H7 (cell line): ENCODE data around the gene MYH11. TPM values are rescaled to one million over a fixed set of nuclear protein-coding genes. Genes with fewer than 3 reads are reported as not detected.
"Not testable (repeated sequence)": the region's sequence is repeated elsewhere in the genome, so short reads cannot be mapped to it uniquely, and the experiment has no call there.

ENCODE experiments used
- DNase-seq: peaks from one replicate; pipeline ENCODE4 v3.0.0; 2012
- H3K27me3 ChIP-seq: 2 replicates; pipeline ENCODE4 v1.6.0; 2011; ENCODE audit warnings: mild to moderate bottlenecking, low read length; ENCODE audit not compliant: control insufficient read depth, insufficient read depth
- H3K36me3 ChIP-seq: replicated peaks from 2 replicates; pipeline ENCODE4 v1.5.1; 2011; ENCODE audit warnings: low read length; ENCODE audit not compliant: control insufficient read depth, insufficient read depth
- H3K4me3 ChIP-seq: 2 replicates; pipeline ENCODE4 v1.5.1; 2011; ENCODE audit warnings: low read depth, mild to moderate bottlenecking, control low read depth, low read length, moderate library complexity; ENCODE audit not compliant: insufficient read depth
- total RNA-seq: library from RNA; depleted of rRNA; stranded (reverse); fragments of >200 nt; shearing (Covaris generic); gene quantifications from 2 replicates; pipeline ENCODE4 v1.2.3, GENCODE V29; 2014

Gene MYH11
- total RNA-seq, 1 experiment from 2014 or later = not detected

GRCh38 chr16:15839204-15839603 is 17.6 kb downstream of the MYH11 start:
- DNase-seq, H3K36me3 ChIP-seq, H3K4me3 ChIP-seq, H3K27me3 ChIP-seq: not testable (repeated sequence)

GRCh38 chr16:15837761-15838160 is 19.1 kb downstream of the MYH11 start:
- H3K27me3 ChIP-seq = no peaks in the 10 kb centered on the region; the same call in 1 of the 2 replicates
- H3K36me3 ChIP-seq = no peaks in the 10 kb centered on the region
- no peak overlapping the region for H3K4me3 ChIP-seq
- no peak for DNase-seq

- no peaks in the 10 kb centered on the region; the same call in 1 of the 2 replicates for H3K27me3 ChIP-seq
- H3K4me3 ChIP-seq = no peak overlapping the region
- no peaks in the 10 kb centered on the region for H3K36me3 ChIP-seq
Measured at GRCh38 chr16:15836965-15837611, 19.7 kb downstream of the MYH11 start.

GRCh38 chr16:15836074-15836473 is 20.8 kb downstream of the MYH11 start:
- Histone ChIP-seq H3K4me3 (no peak overlapping the region), H3K27me3 (no peaks in the 10 kb centered on the region; the same call in 1 of the 2 replicates), H3K36me3 (no peaks in the 10 kb centered on the region)
- no peak for DNase-seq

More at GRCh38 chr16:15836965-15837611, 19.7 kb downstream of the MYH11 start:
- DNase-seq = no peak

- no peak overlapping the region for H3K4me3 ChIP-seq
- H3K36me3 ChIP-seq = no peaks in the 10 kb centered on the region
- no peak for DNase-seq
- no peaks in the 10 kb centered on the region; the same call in 1 of the 2 replicates for H3K27me3 ChIP-seq
Measured at GRCh38 chr16:15835136-15835878, 21.5 kb downstream of the MYH11 start.

- DNase-seq = no peak
- Histone ChIP-seq H3K4me3 (no peak overlapping the region), H3K27me3 (no peaks in the 10 kb centered on the region; the same call in 1 of the 2 replicates), H3K36me3 (no peaks in the 10 kb centered on the region)
Measured at GRCh38 chr16:15834502-15834901, 22.3 kb downstream of the MYH11 start.

- no peak for DNase-seq
- Histone ChIP-seq H3K4me3 (no peak overlapping the region), H3K27me3 (no peaks in the 10 kb centered on the region; the same call in 1 of the 2 replicates), H3K36me3 (no peaks in the 10 kb centered on the region)
Measured at GRCh38 chr16:15833541-15833940, 23.3 kb downstream of the MYH11 start.

- no peak for DNase-seq
- Histone ChIP-seq H3K36me3 (no peaks in the 10 kb centered on the region), H3K4me3 (no peak overlapping the region), H3K27me3 (no peaks in the 10 kb centered on the region; the same call in 1 of the 2 replicates)
Measured at GRCh38 chr16:15832241-15832640, 24.6 kb downstream of the MYH11 start.

DNA sequence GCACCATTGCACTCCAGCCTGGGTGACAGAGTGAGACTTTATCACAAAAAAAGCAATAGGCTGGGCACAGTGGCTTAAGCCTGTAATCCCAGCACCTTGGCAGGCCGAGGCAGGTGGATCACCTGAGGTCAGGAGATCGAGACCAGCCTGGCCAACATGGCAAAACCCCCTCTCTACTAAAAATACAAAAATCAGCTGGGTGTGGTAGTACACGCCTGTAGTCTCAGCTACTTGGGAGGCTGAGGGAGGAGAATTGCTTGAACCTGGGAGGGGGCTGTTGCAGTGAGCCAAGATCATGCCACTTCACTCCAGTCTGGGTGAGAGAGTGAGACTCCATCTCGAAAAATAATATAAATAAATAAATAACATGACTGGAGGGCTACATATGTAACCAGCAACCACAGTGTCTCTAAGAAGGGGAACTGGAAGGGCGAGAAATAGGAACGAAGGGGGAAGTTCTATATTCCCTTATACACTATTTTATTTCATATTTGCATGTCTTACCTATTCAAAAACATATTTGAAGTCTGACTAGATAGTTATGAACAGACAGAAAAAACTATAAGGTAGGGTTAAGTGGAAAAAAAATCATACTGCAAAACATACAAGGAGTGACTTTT is 25.9 kb downstream of the MYH11 start:
- no peaks in the 10 kb centered on the region for H3K36me3 ChIP-seq
- DNase-seq = no peak
- no peak overlapping the region for H3K4me3 ChIP-seq
- no peaks in the 10 kb centered on the region; the same call in 1 of the 2 replicates for H3K27me3 ChIP-seq

GRCh38 chr16:15829460-15829859 is 27.4 kb downstream of the MYH11 start:
- Histone ChIP-seq H3K27me3 (no peaks in the 10 kb centered on the region; the same call in 1 of the 2 replicates), H3K4me3 (no peak overlapping the region), H3K36me3 (no peaks in the 10 kb centered on the region)
- DNase-seq = peak; percentile 45

GRCh38 chr16:15827709-15828343 is 29.0 kb downstream of the MYH11 start:
- no peak for DNase-seq
- Histone ChIP-seq H3K36me3 (no peaks in the 10 kb centered on the region), H3K27me3 (no peaks in the 10 kb centered on the region), H3K4me3 (no peak overlapping the region)

- H3K4me3 ChIP-seq = no peak overlapping the region
- DNase-seq = no peak
- H3K36me3 ChIP-seq = no peaks in the 10 kb centered on the region
- no peaks in the 10 kb centered on the region for H3K27me3 ChIP-seq
Measured at GRCh38 chr16:15827299-15827698, 29.5 kb downstream of the MYH11 start.

DNA sequence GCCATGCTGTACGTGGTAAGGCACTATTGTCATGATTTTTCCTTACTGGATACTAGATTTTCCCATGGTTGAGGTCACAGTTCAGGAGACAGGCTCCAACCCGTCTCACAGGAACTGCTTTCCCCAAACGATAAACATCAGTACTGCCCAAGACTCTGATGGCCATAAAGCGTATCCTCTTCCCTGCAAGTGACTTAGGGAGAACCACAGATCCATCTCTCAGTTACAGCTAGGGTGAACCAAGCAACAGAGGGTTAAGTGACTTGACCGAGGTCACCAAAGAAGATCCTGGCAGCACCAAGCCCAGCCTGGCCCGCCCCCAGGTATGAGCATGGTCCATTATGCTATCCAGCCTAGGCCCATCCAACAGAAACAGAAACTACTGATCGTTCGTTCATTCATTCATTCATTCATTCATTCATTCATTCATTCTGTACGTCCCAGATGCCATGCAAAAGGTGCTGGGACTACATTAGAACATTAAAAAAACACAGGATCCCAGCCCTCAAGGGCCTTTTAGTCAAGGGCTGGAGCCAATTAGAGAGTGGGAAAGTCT is 31.0 kb downstream of the MYH11 start:
- Histone ChIP-seq H3K4me3 (no peak overlapping the region), H3K36me3 (no peaks in the 10 kb centered on the region), H3K27me3 (no peaks in the 10 kb centered on the region)
- DNase-seq = no peak

DNA sequence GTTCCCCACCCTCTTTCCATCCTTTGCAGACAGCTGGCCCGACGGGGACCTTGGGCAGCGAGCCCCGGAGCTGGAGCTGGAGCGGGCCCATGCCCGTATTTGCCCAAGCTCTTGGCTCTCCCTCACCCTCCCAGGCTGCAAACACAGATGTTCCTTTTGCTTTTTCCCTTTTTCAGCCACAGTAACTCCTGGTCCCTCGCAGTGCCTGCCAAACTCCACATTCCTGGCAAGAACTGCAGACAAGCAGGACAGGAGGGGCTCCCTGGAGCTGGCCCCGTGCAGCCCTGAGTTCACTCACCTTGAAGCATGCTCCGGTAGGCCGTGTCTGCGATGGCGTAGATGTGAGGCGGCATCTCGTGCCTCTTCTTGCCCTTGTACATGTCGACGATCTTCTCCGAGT is 33.9 kb downstream of the MYH11 start:
- H3K36me3 ChIP-seq = no peaks in the 10 kb centered on the region
- H3K4me3 ChIP-seq = no peak overlapping the region
- H3K27me3 ChIP-seq = no peaks in the 10 kb centered on the region
- no peak for DNase-seq
